GM18505 (cell line): ENCODE results near the gene COL4A2.

Experiments used
- ATAC-seq: cut with Tn5 transposase; IDR thresholded peaks from one replicate; pipeline ENCODE4 v1.9.1; 2021; ENCODE audit not compliant: unreplicated experiment
- POLR2A ChIP-seq: IDR thresholded peaks from 4 replicates; pipeline ENCODE4 v1.6.1; 2011; ENCODE audit warnings: borderline replicate concordance; ENCODE audit not compliant: insufficient read depth, insufficient read length; ENCODE audit errors: extremely low read depth

Gene COL4A2

GRCh38 chr13:110435331-110435730, 128.2 kb downstream of the COL4A2 start:
- no peak for TF ChIP-seq POLR2A
- no peak for ATAC-seq

GRCh38 chr13:110436276-110436675, 129.2 kb downstream of the COL4A2 start:
- TF ChIP-seq POLR2A = no peak
- ATAC-seq = no peak

GRCh38 chr13:110436786-110437370, 129.8 kb downstream of the COL4A2 start:
- TF ChIP-seq POLR2A = no peak
- ATAC-seq = no peak

GRCh38 chr13:110438211-110438610, 131.1 kb downstream of the COL4A2 start:
- TF ChIP-seq POLR2A = no peak
- no peak for ATAC-seq

GRCh38 chr13:110438776-110439175, 131.7 kb downstream of the COL4A2 start:
- TF ChIP-seq POLR2A = no peak
- no peak for ATAC-seq

GRCh38 chr13:110440946-110441731, 134.1 kb downstream of the COL4A2 start:
- no peak for ATAC-seq
- no peak for TF ChIP-seq POLR2A

GRCh38 chr13:110442930-110443621, 136.0 kb downstream of the COL4A2 start:
- no peak for TF ChIP-seq POLR2A
- no peak for ATAC-seq

- ATAC-seq = no peak
- no peak for TF ChIP-seq POLR2A
Observed at GRCh38 chr13:110443622-110444225, 136.6 kb downstream of the COL4A2 start.

- no peak for TF ChIP-seq POLR2A
- no peak for ATAC-seq
Observed at GRCh38 chr13:110444226-110444653, 137.2 kb downstream of the COL4A2 start.

- ATAC-seq = peak; percentile 60
- no peak for TF ChIP-seq POLR2A
Observed at GRCh38 chr13:110445183-110445582, 138.1 kb downstream of the COL4A2 start.

GRCh38 chr13:110445722-110446574, 138.9 kb downstream of the COL4A2 start:
- ATAC-seq = no peak
- TF ChIP-seq POLR2A = no peak

- ATAC-seq = no peak
- TF ChIP-seq POLR2A = no peak
Observed at GRCh38 chr13:110446575-110446890, 139.4 kb downstream of the COL4A2 start.
